Suppressor macrophage treated with lipopolysaccharide for 1 hour (primary cell): Measurements from ENCODE around the gene RASIP1.
"Not testable (repeated sequence)": the region's sequence is repeated elsewhere in the genome, so short reads cannot be mapped to it uniquely, and the experiment has no call there.

Experiments
- DNase-seq, 3 donors: peaks; one replicate each; pipeline ENCODE4 v3.0.0-alpha.2; 2020 to 2022

RASIP1 gene

DNA sequence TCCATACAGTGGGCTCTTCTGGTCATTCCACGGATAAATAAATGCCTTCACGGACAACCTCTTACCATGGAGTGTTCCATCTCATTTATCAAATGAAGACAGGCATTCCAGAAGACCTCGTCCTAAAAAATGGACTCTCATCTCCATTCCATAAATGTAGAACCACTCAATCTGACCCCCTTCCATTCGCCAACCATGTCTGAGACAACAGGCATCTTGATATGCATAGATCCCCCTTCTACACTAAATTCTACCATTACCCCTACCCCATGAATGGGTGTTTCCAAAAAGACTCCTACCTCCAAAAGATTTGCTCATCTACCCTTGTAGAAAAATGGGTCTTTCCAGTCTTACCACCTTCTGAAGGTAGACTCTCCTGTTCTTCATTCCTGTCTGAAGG is 9.0 kb downstream of the RASIP1 start:
- DNase-seq = no peak

DNA sequence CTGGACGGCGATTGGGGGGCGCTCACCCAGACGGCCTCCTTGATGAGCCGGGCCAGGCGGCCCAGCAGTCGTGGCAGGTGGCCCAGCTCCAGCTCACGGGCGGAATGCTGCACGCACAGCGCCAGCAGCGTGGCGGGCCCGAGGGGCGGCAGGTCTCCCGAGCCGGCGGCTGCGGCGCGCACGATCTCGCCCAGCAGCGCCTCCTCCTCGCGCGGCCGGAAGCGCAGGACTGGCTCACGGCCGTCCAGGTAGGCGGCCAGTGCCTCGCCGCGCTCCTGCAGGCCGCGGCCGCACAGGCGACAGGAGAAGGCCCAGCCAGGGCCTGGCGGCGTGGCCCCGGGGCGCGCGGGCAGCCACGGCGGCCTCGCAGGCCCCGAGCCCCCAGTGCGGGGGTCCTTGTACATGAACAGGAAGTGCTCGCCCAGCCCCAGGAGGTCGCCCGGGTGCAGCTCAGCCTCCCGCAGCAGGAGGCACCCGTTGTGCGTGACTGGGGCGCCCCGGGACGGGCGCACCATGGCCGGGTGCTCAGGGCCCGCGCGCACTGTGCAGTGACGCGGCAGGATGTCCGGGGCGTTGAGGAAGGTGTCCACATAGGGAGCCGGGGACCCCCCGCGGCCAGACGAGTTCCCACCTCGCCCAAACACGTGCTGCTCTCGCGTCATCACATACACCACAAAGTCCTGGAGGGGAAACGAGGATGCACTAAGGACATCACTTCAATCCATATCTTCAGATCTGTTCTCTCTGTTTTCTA is 11.3 kb downstream of the RASIP1 start:
- DNase-seq = no peak

DNA sequence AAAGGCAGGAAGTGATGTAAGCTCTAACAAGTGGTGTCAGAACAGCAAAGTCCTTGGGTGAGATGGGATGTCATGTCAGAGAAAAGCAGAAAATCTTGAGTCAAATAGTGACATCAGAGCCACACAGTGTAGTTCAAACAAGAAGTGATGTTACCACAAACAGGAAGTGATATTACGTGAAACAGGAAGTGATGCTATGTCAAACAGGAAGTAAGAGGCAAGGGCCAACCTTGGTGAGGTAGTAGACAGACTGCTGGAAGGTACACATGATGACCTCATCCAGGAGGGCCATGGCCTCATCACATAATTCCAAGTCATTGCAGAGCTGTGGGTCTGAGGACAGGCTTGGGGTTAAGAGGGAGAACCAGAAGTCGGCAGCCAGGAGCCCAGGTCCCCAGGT is 13.9 kb downstream of the RASIP1 start:
- DNase-seq = peak; percentile 26 to 68 (median 58)

DNA sequence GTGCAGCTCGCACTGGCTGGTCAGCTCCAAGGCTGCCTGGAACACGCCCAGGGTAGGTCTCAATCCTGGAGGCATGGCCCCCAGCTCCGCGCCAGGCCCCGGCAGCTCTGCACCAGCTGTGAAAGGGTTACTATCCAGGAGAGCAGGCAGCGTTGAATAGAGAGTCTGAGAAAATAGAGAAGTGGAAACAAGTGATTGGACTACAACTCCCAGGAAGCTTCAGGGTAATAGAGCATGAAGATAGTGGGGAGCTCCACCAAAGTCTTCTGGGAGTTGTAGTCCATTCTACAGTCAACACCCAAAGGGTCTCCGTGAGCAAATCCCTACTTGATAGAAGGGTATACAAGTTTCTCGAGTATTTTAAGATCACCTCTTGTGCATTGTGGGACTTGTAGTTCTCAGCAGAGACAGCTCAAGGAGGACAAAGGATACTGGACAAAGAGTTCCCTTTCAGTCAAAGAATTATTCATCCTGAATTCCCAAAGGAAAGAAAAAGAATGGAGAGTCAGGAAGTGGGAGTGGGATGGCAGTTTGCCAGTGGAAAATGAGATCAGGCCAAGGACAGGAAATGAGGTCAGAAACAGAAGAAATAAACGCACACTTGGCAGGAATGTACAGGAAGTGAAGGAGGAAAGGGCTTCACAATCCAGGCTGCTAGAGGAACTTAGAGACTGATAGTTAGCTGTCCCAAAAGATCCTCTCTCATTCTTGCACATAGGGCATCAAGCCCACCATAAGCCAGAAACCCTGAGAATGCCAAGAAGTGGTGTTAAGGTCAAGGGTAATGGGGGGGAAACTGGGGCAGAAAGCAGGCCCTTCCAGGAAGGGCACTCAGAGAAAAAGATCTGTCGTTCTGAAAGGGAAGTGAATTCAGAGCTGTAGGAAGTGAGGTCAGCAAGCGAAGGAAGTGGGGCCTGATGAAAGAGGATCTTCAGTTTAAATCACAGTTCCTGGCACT is 15.3 kb downstream of the RASIP1 start:
- DNase-seq = peak; percentile 65 to 74 (median 70)

DNA sequence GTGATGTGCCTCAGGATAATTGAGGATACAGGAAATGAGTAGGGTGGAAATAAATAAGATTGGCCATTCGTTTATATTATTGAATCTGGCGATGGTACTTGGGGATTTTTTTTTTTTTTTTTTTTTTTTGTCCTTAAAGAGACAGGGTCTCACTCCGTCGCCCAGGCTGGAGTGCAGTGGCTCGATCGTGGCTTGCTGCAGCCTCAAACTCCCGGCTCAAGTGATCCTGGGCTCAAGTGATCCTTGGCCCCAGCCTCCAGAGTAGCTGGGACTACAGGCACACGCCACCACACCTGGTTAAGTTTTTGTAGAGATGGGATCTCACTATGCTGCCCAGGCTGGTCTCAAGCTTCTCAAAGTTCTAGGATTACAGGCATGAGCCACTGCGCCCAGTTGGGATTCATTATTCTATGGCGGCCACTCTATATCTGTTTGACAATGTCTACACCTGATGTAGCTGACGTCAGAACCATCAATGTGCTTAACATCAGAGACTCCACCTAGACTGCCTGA is 18.2 kb downstream of the RASIP1 start:
- DNase-seq = no peak

DNA sequence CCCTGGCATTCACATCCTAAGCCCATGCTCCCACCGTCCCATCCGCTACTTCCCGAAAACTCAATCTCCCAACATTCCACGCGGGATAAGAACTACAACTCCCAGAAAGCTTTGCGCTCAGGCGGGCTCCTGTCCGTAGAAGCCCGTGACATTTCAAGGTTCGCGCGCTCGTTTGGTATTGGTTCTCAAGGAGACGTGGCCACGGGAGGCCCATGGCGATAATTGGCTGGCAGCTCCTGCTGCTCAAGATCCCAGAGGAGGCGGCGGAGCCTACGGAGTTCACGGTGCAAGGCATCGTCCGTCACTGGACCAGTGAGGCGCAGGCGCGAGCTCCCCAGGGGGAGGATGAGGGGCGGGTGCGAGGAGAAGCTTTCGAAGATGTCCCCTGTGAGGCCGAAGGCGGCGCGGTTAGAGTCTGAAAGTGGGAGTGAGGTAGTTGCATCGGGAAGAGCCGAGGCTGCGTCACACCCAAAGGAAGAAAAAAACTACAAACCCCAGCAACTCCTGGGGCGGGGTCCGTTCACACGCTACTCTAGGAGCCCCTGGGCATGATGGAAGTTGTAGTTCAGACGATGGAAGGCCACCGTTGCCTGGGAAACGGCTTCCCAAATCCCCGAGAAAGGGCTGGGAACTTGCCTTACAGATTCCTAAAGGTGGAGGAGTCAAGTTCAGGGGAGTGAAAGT is 19.7 kb downstream of the RASIP1 start:
- DNase-seq = peak; percentile 95 to 97 (median 97)

DNA sequence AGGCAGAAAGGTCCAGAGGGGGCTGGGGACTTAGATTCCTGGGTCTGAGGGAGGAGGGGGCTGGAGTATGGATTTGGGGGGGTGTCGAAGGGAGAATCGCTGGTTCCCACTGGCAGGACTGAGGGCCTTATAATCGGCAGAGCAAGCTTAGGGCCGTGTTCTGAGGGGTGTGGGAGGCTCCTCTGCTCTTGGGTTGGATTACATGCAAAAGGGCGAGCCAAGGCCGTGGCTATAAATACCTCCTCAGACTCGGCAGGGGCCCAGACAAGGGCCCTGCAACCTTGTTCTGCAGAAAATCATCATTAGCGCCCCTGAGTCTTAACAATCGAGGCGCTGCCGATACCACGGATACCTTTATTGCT is 20.2 kb downstream of the RASIP1 start:
- DNase-seq = no peak

DNA sequence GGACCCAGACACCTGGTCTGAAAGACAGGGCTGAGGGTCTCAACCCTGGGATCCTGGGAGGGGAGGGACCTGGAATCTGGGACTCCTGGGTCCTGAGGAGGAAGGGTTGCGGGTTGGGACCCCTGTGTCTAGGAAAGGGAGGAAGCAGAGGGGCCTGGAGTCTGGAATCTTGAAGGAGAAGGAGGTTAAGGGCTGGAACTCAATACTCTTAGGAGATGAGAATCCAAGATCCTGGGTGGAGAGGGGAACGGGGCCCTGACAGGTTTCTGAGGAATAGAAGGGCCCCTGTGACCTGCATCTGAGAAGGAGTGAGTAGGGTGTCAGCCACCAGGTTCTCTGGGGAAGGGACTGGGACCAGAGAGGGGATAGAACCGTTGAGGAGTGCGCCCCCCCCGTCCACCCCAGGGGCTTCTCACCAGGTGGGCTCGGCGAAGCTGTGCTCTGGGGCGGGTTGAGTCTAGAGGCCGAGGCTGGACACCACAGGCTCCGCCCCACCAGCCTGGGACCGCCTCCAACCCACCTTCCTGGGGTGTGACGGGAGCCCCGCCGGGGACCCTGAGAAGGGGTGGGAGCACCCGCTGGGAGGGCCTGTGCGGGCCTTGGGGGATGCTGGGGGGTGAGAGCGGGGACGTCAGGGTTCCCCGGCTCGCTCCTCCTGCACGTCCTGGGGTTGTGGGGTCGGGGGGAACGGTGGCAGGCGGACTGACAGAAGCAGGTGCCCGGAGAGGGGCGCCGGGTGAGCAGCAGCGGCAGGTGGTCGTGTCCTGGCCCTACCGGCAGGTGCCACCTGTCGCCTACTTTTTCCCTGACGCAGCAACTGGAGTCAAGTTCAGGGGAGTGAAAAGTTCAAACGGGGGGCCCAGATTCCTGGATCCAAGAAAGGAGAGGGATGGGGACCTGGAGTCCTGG is 20.9 kb downstream of the RASIP1 start, which contains the start of gene MAMSTR:
TSS of gene MAMSTR (minus strand) at position 463 of the 909 bp plus-strand sequence. CDS start 694 bp downstream, outside the sequence.
- DNase-seq = no peak

DNA sequence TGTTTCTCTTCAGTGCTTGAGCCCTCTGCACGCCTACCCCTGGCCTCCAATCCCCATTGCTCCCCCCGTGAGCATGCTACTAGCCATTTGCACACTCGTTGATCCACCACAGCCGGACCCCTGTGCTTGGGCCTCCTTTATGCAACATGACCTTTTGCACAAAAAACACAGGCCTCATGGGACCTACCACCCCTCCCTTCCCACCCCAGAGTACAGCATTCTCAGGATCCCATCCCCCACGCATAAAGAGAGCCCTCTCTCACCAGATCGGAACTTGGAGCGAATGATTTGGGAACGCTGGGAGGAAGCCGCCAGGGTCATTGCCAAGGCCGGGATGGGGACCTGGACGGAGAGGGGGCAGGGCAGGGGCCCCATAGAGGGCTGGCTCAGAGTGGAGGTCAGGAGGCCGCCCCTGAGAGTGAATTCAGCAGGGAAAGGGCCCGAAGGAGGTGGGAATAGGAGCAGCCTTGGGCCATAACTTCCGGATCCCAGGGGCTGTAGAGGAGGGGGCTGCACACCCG is 21.6 kb downstream of the RASIP1 start:
- DNase-seq = no peak

DNA sequence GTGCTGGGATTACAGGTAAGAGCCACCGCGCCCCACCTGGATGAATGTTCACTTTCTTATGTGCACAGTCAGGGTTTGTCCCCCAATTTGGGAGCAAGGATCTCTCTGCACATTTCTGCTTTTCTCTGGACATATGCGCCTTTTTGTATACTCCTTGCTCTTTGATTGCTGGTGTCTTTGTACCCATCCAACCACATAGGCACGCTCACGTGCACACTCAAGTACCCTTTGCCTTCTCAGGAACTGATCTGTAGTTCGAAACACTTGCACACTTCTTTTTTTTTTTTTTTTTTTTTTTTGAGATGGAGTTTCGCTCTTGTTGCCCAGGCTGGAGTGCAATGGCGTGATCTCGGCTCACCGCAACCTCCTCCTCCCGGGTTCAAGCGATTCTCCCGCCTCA is 22.3 kb downstream of the RASIP1 start:
- not testable (repeated sequence) for DNase-seq

DNA sequence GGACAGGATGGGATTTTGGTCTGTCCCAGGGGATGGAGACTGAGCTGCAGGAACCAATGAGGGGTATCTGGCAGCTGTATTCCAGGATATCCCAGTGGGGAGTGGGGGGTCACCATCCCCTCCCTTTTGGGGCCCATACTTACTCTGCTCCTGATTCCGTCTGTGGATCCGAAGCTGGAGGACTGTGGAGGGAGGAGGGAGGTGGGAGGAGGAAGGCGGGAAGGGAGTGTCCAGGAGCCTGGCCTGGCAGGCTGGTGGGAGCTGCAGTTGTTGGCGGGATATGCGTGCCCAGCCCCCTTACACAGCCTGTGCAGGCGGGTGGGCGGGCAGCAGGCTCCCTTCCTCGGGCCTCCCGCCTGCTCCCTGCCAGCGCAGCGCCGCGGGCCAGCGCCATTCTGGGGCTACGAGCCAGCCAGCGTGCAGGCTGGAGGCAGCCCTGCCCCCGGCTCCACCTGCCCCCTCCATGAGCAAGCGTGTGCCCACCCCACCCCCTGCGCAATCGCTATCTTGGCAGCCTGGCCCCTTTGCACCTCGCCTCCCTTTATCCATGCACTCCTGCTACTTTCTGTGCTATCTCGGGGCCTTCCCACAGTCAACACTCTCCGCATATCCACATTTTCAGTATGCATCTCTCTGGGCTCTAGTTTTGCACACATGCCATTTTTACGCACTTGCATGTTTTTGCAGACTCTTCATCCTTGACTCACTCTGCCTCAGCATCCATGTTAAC is 23.7 kb downstream of the RASIP1 start:
- DNase-seq = no peak

DNA sequence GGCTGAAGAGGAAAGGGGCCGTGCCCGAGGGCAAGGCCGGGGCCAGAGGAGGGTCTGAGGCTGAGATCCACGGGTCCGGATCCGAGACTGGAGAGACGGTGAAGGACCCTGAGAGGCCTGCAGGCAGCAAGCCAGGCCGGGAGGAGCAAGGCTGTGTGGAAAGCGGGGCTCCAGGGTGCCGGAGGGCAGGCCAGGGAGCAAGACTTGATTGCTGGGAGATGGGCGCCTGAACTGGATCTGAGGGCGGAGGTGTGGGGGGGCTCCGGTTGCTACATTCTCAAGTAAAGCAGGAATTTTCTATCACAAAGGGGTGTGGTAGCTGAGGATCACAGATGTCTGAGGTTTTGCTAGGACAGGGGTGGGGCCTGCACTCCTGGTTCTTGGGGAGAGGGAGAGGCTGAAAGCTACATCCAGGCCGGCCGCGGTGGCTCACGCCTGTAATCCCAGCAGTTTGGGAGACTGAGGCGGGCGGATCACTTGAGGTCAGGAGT is 24.7 kb downstream of the RASIP1 start:
- no peak for DNase-seq

DNA sequence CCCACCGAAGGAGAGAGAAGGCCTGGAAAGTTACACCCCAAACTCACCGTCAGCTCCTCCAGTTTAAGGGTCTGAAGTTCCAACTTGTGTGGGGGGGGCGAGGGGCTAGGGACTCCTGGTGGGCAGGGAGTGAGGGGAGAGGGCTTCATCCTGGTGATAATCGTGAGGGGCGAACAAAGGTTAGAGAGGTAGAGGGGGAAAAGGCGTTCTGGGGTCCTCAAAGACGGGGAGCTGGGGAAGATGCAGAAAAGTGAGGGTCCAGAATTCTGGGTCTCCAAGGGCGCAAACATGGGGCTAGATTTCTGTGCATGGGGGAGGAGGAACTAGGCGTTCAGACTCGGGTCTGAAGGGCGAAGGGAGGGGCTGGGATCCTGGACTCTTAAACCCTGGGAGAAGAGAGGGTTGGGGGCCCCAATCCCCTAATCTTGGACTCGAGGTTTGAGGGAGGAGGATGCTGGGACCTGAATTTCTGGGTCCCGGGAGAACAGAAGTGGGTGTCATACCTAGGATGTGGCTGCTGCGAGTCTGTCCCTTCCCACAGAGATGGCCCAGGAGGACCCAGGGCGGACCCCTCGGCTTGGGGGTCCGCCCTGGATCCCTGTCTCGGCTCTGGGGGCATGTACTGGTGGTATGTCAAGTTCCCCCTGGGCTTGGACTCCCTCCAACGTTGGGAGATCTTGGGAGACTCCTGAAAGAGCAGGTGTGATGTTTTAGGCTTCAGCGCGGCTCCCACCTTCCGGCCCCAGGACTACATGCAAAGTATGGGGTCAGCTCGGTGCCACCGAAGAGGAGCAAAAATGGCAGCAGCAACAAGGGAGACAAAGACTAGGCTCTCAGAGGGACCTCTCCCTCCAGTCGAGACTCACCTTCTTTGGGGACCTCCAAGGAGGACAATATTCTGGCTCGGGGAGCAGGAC is 25.4 kb downstream of the RASIP1 start:
- DNase-seq = no peak

DNA sequence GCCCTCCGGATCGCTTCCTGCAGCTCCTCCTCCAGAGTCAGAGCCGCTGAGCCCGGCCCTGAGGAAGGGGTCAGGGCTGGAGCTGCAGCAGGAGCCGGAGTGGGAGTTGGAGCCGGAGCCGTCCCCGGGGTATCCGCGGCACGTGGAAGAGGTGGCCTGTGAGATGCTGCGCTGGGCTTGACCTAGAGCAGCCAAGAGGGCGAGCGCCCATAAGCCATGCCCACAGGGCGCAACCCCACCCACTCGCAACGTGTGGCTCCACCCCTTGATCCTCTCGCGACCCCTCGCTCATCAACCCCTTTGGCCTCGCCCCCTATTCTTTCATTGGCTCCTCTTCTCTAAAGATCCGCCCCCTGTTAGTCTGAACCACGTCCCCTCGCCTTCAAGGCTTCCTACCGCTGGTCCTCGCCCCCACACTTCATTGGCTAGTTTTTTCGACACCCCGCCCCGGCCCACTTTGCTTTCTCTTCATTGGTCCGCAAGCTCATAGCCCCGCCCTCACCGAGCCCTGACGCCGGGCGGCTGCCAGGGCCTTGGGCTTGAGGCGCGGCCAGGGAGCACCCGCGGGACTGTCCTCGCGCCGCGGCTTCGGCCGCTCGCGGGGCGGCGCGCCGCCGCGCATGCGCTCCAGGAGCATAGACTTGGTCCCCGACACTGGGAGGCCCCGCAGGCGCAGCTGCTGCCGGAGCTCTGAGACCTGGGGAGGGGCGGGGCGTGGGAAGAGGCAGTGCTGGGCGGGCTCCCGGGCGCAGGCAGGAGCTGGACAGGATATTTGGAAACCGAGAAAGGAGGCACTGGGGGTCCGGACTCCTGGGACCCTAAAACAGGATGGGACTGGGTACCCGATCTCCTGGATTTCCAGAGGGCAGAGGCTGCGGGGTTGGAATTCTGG is 26.3 kb downstream of the RASIP1 start:
- peak; percentile 99 to 100 (median 100) for DNase-seq

DNA sequence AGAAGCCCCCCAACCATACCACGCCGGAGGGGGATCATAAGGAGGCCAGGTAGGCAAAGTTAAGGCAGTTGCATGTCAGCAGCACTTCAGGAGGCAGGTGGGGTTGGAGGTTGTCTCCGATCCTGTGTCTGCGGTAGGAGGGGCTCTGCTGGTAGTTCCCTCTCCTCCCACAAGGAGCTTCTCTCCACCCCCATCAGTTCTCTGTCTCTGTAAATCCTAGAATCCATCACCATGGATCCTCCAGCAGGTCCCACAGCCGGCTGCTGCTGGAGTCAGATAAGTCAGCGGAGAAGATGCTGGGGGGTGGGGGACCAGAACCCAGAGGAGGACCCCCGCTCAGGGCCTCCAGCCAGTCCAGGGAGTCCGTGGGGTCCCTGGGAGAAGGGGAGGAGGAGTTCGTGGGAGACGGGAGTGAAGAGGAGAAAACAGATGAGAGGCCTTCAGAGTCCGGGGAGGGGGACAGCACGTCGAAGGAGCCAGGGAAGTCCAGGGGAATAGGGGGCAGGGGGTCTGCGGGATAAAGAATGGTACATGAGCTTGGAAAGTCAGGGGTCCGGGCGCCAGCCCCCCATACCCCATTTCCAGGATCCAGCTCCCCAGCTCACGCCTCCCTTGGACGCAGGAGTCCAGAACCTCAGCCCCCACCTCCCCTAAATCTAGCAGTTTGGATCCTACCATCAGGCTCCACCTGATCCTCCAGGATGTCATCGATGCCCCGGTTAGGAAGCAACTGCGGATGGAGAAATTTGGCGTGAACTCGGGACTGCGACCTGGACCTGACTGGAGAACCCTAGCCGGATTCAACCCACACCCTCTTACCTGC is 27.2 kb downstream of the RASIP1 start:
- DNase-seq = peak in 1 of 3 donors; percentile 16

DNA sequence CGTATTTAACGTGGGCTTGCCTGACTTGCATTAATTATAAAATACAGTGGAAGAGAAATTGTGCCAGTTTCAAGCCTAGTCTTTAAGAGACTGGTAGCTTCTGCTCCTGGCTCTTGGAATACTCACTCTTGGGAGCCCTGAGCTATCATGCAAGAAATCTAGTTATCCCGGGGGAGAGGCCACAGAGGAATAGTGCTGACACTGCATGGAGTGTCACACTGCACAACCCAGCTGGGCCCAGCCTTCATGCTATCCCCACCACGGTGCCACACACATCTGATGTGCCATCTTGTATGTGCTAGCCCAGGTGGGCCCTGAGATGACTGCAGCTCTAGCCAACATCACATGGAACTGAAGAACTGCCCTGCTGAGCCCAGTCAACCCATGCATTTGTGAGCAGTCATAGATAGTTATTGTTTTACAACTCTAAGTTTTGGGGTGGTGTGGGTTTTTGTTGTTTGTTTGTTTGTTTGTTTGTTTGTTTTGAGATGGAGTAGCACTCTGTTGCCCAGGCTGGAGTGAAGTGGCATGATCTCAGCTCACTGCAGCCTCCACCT is 29.2 kb downstream of the RASIP1 start:
- DNase-seq = no peak

DNA sequence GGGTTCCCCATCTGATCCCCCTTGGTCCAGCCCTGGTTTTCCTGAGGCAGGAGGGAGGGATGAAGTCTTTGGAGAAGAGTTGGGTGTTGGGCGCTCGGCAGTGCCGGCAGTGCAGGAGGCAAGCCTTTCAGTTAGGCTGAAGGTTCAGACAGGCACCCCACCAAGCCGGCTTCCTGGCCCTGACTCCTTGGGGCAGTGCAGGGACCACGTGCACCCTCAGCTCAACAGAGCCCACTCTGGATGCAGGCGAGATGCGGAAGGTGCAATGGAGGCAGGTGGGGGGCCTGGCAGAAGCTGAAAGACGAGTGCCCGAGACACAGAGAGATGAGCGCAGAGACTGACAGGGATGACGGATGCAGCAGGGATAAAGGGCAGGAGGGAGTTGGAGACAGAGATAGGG is 31.9 kb downstream of the RASIP1 start:
- no peak for DNase-seq
